Liver (tissue), 9 donors: Measurements from ENCODE around the gene CDKN3. TPM values are rescaled to one million over a fixed set of nuclear protein-coding genes. Genes with fewer than 3 reads are reported as not detected.
A peak's percentile ranks its signal among the peaks of the same experiment; 100 is the strongest.

Experiments used
- DNase-seq: peaks from one replicate; pipeline ENCODE4 v3.0.0-alpha.2; 2017; ENCODE audit warnings: low spot score
- H3K27ac ChIP-seq, 2 donors: one replicate each; pipeline ENCODE4 v1.7.0; 2013; ENCODE audit warnings: inconsistent platforms in 2 of 2, low read length in 2 of 2, control low read depth in 1 of 2, low read depth in 1 of 2, mild to moderate bottlenecking in 1 of 2
- H3K27me3 ChIP-seq, 4 donors: one replicate each; pipeline versions ENCODE4 v1.6.1 to v1.7.0; 2013; ENCODE audit warnings: low read length in 3 of 4, inconsistent platforms in 1 of 4, mild to moderate bottlenecking in 1 of 4, moderate library complexity in 1 of 4; ENCODE audit not compliant: control insufficient read depth in 4 of 4, insufficient read depth in 4 of 4
- H3K36me3 ChIP-seq, 4 donors: one replicate each; pipeline versions ENCODE4 v1.6.1 to v1.7.0; 2013; ENCODE audit warnings: low read length in 3 of 4, mild to moderate bottlenecking in 3 of 4, low read depth in 1 of 4, moderate library complexity in 1 of 4; ENCODE audit not compliant: control insufficient read depth in 4 of 4, insufficient read depth in 3 of 4
- H3K4me1 ChIP-seq, 4 donors: one replicate each; pipeline versions ENCODE4 v1.6.1 to v1.7.0; 2013; ENCODE audit warnings: low read length in 3 of 4, mild to moderate bottlenecking in 3 of 4, moderate library complexity in 1 of 4; ENCODE audit not compliant: control insufficient read depth in 4 of 4, insufficient read depth in 4 of 4
- H3K4me3 ChIP-seq, 3 donors: one replicate each; pipeline versions ENCODE4 v1.6.1 to v1.7.0; 2013; ENCODE audit warnings: low read length in 3 of 3, control low read depth in 1 of 3, low read depth in 1 of 3, mild to moderate bottlenecking in 1 of 3
- H3K9ac ChIP-seq, 2 donors: one replicate each; pipeline ENCODE4 v1.7.0; 2013; ENCODE audit warnings: low read length in 2 of 2, mild to moderate bottlenecking in 2 of 2, moderate library complexity in 2 of 2, control low read depth in 1 of 2, low read depth in 1 of 2
- H3K9me3 ChIP-seq, 4 donors: one replicate each; pipeline versions ENCODE4 v1.6.1 to v1.7.0; 2013; ENCODE audit warnings: low read length in 3 of 4; ENCODE audit not compliant: control insufficient read depth in 4 of 4
- CTCF ChIP-seq: fragments of 150-350 bp; IDR thresholded peaks from 2 replicates; pipeline ENCODE4 v1.5.1; 2017; ENCODE audit warnings: improper control_type of control experiment, low read depth, low read length; ENCODE audit not compliant: missing input control
- EGR1 ChIP-seq, 2 donors: IDR thresholded peaks; 2 replicates each; pipeline ENCODE4 v1.6.1; 2016 to 2018; ENCODE audit warnings: antibody characterized with exemption in 2 of 2, low read depth in 2 of 2
- FOXA2 ChIP-seq: IDR thresholded peaks from 2 replicates; pipeline ENCODE4 v1.6.1; 2016; ENCODE audit warnings: antibody characterized with exemption
- GABPA ChIP-seq, 2 donors: IDR thresholded peaks in 1 of 2; conservative IDR thresholded peaks in 1 of 2; 2 replicates each; pipeline ENCODE4 v1.6.1; 2016; ENCODE audit warnings: antibody characterized with exemption in 2 of 2, mild to moderate bottlenecking in 1 of 2, moderate library complexity in 1 of 2
- HNF4A ChIP-seq, 2 donors: conservative IDR thresholded peaks; 2 replicates each; pipeline ENCODE4 v1.6.1; 2016; ENCODE audit warnings: antibody characterized with exemption in 2 of 2, mild to moderate bottlenecking in 2 of 2
- JUND ChIP-seq, 2 donors: IDR thresholded peaks; 2 replicates each; pipeline ENCODE4 v1.6.1; 2016; ENCODE audit warnings: antibody characterized with exemption in 2 of 2
- MAX ChIP-seq: IDR thresholded peaks from 2 replicates; pipeline ENCODE4 v1.6.1; 2016; ENCODE audit warnings: antibody characterized with exemption
- NR2F2 ChIP-seq: IDR thresholded peaks from 2 replicates; pipeline ENCODE4 v1.6.1; 2016; ENCODE audit warnings: antibody characterized with exemption
- RAD21 ChIP-seq, 2 donors: IDR thresholded peaks; 2 replicates each; pipeline ENCODE4 v1.6.1; 2016; ENCODE audit warnings: antibody characterized with exemption in 2 of 2, mild to moderate bottlenecking in 2 of 2
- REST ChIP-seq: IDR thresholded peaks from 2 replicates; pipeline ENCODE4 v1.6.1; 2016; ENCODE audit warnings: antibody characterized with exemption, mild to moderate bottlenecking
- RXRA ChIP-seq, 2 donors: IDR thresholded peaks; 2 replicates each; pipeline ENCODE4 v1.6.1; 2017 to 2018; ENCODE audit warnings: antibody characterized with exemption in 2 of 2, mild to moderate bottlenecking in 1 of 2
- SP1 ChIP-seq: IDR thresholded peaks from 2 replicates; pipeline ENCODE4 v1.6.1; 2018; ENCODE audit warnings: antibody characterized with exemption, mild to moderate bottlenecking
- YY1 ChIP-seq: IDR thresholded peaks from 2 replicates; pipeline ENCODE4 v1.6.1; 2016; ENCODE audit warnings: antibody characterized with exemption, mild to moderate bottlenecking
- WGBS: extraction: QIAGEN DNeasy Blood & Tissue Kit; methylation state at CpG from one replicate; pipeline ENCODE4 v1.1.7; 2013; 5-methylcytosine and 5-hydroxymethylcytosine counted together
- polyA plus RNA-seq, 2 donors: library from polyadenylated mRNA; stranded (reverse) in 1 of 2; unstranded in 1 of 2; fragments of 200-250 nt in 1 of 2; fragments of >200 nt in 1 of 2; fragmentation: Nextera tagmentation in 1 of 2; extraction: Ambion mirVana in 1 of 2; gene quantifications; one replicate each; pipeline versions ENCODE4 v1.2.1 to v1.2.3, GENCODE V29; 2013 to 2015
- total RNA-seq, 2 donors: library from RNA; depleted of rRNA; stranded (reverse); fragments of >200 nt; gene quantifications; one replicate each; pipeline ENCODE4 v1.2.3, GENCODE V29; 2014
- donor health status: healthy.
- donor health status: healthy.
- donor health status: healthy.
- donor health status: healthy.
- donor health status: healthy.

CDKN3 gene
- total RNA-seq (10 to 100 TPM in 1 of 2 donors, under 1 TPM in 1; 0.50 to 33.9 TPM), polyA plus RNA-seq (1 to 10 TPM; 1.5 to 4.1 TPM)

GRCh38 chr14:54396493-54397335, at the start of gene CDKN3:
Gene CDKN3, plus strand, starts transcription at chr14:54397007. Its CDS starts 62 bp downstream, at chr14:54397069.
- H3K36me3 ChIP-seq = no peaks in the 10 kb centered on the region
- H3K9me3 ChIP-seq = no peaks in the 10 kb centered on the region
- DNase-seq = peak; percentile 97
- no peak within 1 kb of the TSS for H3K27ac ChIP-seq
- peak within 1 kb of the TSS; percentile 65 to 78 (median 72) for H3K4me3 ChIP-seq
- H3K27me3 ChIP-seq = no peaks in the 10 kb centered on the region
- WGBS = 2% methylated on average over 76 of the region's 76 CpGs
- TF ChIP-seq REST (peak; percentile 23), GABPA (IDR thresholded peaks at IDR 0.05 in 1 of 2, conservative IDR thresholded peaks at IDR 0.05 in 1 of 2) (no peak), RAD21 (IDR thresholded peaks at IDR 0.05) (peak; percentile 54 to 57), FOXA2 (no peak), RXRA (IDR thresholded peaks at IDR 0.05) (peak in 1 of 2 donors; percentile 18), HNF4A (conservative IDR thresholded peaks at IDR 0.05) (peak in 1 of 2 donors; percentile 37), JUND (IDR thresholded peaks at IDR 0.05) (no peak), SP1 (peak; percentile 98), CTCF (peak; percentile 42), MAX (no peak), EGR1 (IDR thresholded peaks at IDR 0.05; ENCODE audit: low read depth in 2 of 2) (peak in 1 of 2 donors; percentile 14), NR2F2 (peak; percentile 22), YY1 (peak; percentile 56)
- peak within 1 kb of the TSS in 1 of 2 donors; percentile 81 for H3K9ac ChIP-seq
- H3K4me1 ChIP-seq = peaks cover 3 to 12% (median 8%) of the 10 kb centered on the region in 4 donors

GRCh38 chr14:54347044-54347443, 49.8 kb upstream of the CDKN3 start:
- no peak for DNase-seq
- Histone ChIP-seq H3K4me1 (no peaks in the 10 kb centered on the region), H3K27me3 (no peaks in the 10 kb centered on the region), H3K27ac (no peak overlapping the region), H3K4me3 (no peak overlapping the region), H3K9me3 (no peaks in the 10 kb centered on the region), H3K36me3 (no peaks in the 10 kb centered on the region), H3K9ac (no peak overlapping the region)
- 93% methylated on average over 7 of the region's 7 CpGs for WGBS
- TF ChIP-seq REST = no peak
- no peak for TF ChIP-seq SP1
- TF ChIP-seq NR2F2 = no peak
- TF ChIP-seq FOXA2 = no peak
